Hepatocyte (in vitro differentiated cells): ENCODE results near the gene C11orf65. TPM values are rescaled to one million over a fixed set of nuclear protein-coding genes. Genes with fewer than 3 reads are reported as not detected.

ENCODE experiments used
- DNase-seq: peaks from one replicate; pipeline ENCODE4 v3.0.0-alpha.2; 2016; ENCODE audit warnings: low spot score
- H2AFZ ChIP-seq: fragments of 200-600 bp; sonication (generic); 2 replicates; pipeline ENCODE4 v1.6.0; 2016; ENCODE audit warnings: antibody characterized with exemption, mild to moderate bottlenecking
- H3K27ac ChIP-seq: fragments of 200-600 bp; sonication (generic); 2 replicates; pipeline ENCODE4 v1.5.1; 2016; ENCODE audit warnings: mild to moderate bottlenecking
- H3K27me3 ChIP-seq: fragments of 200-600 bp; sonication (generic); 2 replicates; pipeline ENCODE4 v1.6.1; 2016
- H3K36me3 ChIP-seq: fragments of 200-600 bp; sonication (generic); replicated peaks from 2 replicates; pipeline ENCODE4 v1.5.1; 2016; ENCODE audit warnings: low read depth; ENCODE audit not compliant: insufficient read depth
- H3K4me1 ChIP-seq: fragments of 200-600 bp; sonication (generic); 2 replicates; pipeline ENCODE4 v1.5.1; 2016; ENCODE audit warnings: mild to moderate bottlenecking, moderate library complexity; ENCODE audit not compliant: insufficient read depth
- H3K4me2 ChIP-seq: fragments of 200-600 bp; sonication (generic); 2 replicates; pipeline ENCODE4 v1.6.0; 2016
- H3K4me3 ChIP-seq: fragments of 200-600 bp; sonication (generic); 2 replicates; pipeline ENCODE4 v1.5.1; 2016; ENCODE audit warnings: mild to moderate bottlenecking
- H3K79me2 ChIP-seq: fragments of 200-600 bp; sonication (generic); 2 replicates; pipeline ENCODE4 v1.6.0; 2017; ENCODE audit warnings: mild to moderate bottlenecking
- H3K9me2 ChIP-seq: fragments of 200-600 bp; sonication (generic); replicated peaks from 2 replicates; pipeline ENCODE4 v1.6.0; 2017; ENCODE audit warnings: mild to moderate bottlenecking; ENCODE audit not compliant: insufficient read depth
- H3K9me3 ChIP-seq: fragments of 200-600 bp; sonication (generic); 2 replicates; pipeline ENCODE4 v1.5.1; 2016; ENCODE audit warnings: low read depth, mild to moderate bottlenecking
- H4K20me1 ChIP-seq: fragments of 200-600 bp; sonication (generic); 2 replicates; pipeline ENCODE4 v1.6.0; 2016; ENCODE audit warnings: mild to moderate bottlenecking; ENCODE audit not compliant: insufficient read depth, poor library complexity, severe bottlenecking
- CTCF ChIP-seq: fragments of 200-600 bp; sonication (generic); IDR thresholded peaks from 2 replicates; pipeline ENCODE4 v1.5.1; 2016; ENCODE audit warnings: antibody characterized with exemption, mild to moderate bottlenecking; ENCODE audit not compliant: poor library complexity
- EZH2 ChIP-seq: fragments of 200-600 bp; sonication (generic); IDR thresholded peaks from 2 replicates; pipeline ENCODE4 v1.6.1; 2016; ENCODE audit warnings: antibody characterized with exemption, mild to moderate bottlenecking, borderline replicate concordance
- EZH2phosphoT487 ChIP-seq: fragments of 200-600 bp; sonication (generic); IDR thresholded peaks from one replicate; pipeline ENCODE4 v1.6.1; 2018; ENCODE audit warnings: antibody characterized with exemption, mild to moderate bottlenecking, low read depth, moderate library complexity; ENCODE audit not compliant: unreplicated experiment, severe bottlenecking
- WGBS: methylation state at CpG from one replicate; pipeline ENCODE4 v1.1.6; 2016; ENCODE audit warnings: low lambda C conversion rate; ENCODE audit errors: missing lambda C conversion rate; 5-methylcytosine and 5-hydroxymethylcytosine counted together
- polyA plus RNA-seq: library from polyadenylated mRNA; unstranded; fragments of >200 nt; fragmentation: Nextera tagmentation; extraction: Ambion mirVana; gene quantifications from 2 replicates; pipeline ENCODE4 v1.2.1, GENCODE V29; 2016
- total RNA-seq: library from RNA; depleted of rRNA; stranded (reverse); fragments of >200 nt; gene quantifications from 2 replicates; pipeline ENCODE4 v1.2.3, GENCODE V29; 2014

C11orf65 gene
- total and polyA plus RNA-seq, 2 experiments from 2014 or later = 0.34 to 0.50 TPM

DNA sequence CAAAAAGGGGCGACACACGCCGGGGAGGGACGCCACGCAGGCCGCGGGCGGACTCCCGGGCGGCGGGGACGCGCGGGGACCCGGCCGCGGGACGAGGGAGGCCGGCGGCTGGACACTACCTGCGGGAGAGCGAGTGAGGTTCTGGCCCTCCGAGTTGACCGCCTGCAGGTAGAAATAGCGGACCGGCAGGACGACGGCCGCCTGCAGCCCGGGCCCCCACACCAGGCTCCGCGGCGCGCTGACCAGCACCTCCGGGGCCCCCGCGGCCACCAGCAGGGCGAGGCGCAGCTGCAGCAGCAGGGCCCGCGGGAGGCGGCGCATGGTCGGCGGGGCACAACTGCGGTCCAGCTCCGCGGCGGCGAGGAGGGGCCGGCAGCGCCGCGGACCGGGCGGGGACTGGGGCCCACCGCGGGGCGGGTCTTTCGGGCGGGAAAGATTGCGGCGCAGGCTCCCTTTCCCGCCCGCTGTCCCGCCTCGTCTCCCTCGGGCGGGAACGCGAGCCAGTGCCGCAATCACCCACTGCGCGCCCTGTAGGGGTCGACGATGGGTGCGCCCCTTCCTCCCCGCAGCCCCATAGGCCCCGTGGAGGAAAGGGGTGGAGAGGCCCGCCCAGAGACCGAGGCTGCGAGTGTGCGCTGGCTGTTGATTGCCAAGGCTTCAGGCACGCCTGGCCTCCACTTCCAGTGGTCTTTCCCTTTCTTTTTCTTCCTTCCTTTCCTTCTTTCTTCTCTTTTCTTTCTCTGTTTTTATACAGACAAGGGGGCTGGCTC is 30.9 kb upstream of the C11orf65 start, which contains the start of gene POGLUT3:
POGLUT3 (minus strand) TSS at position 339 of the 770 bp plus-strand sequence; CDS start at position 321, 18 bp downstream.
- Histone ChIP-seq H3K27me3 (no peaks in the 10 kb centered on the region), H3K79me2 (peaks cover 17% of the 10 kb centered on the region), H3K36me3 (no peaks in the 10 kb centered on the region), H3K9me3 (no peaks in the 10 kb centered on the region), H3K4me2 (peak within 1 kb of the TSS; percentile 77), H3K4me3 (peak within 1 kb of the TSS; percentile 25), H3K4me1 (peaks cover 14% of the 10 kb centered on the region), H4K20me1 (no peaks in the 10 kb centered on the region), H3K27ac (peak within 1 kb of the TSS; percentile 90), H2AFZ (peak within 1 kb of the TSS; percentile 71), H3K9me2 (no peaks in the 10 kb centered on the region)
- DNase-seq = peak; percentile 86
- no peak for TF ChIP-seq EZH2
- no peak for TF ChIP-seq CTCF
- no peak for TF ChIP-seq EZH2phosphoT487
- WGBS = 3% methylated on average over 45 of the region's 84 CpGs

DNA sequence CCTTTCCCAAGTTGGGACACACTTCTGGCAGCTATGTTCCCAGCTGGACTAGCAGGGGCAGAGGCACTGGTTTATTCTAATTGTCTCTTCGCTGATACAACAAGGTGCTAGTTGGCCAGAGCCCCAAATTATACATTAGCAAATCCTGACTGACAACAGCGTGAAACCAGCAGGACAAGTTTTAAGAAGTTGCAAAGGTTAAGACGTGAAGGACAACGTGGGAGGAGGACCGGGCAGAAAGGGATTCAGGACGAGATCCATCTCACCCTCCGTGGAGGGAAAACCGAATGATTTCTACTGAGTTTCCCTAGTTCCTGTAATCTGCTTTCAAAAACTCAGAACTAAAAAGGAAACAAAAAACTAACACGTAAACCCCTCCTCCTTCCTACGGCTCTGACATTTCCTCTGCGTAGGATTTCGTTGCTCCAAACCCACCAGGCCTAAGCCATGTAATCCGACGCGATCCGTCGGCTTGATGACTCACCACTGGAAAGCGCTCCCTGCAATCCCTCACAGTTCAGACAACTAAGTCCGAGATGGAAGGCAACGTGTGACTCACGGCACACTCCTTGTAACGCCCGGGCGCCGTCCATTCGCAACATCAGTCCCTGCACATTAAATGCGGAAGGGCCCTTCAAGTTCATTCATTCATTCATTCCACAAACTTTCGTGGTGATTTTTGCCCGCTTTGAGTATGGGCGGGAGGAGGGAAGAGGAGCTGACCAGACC is 30.2 kb upstream of the C11orf65 start:
- peak overlapping the region; percentile 25 for H3K4me3 ChIP-seq
- H3K79me2 ChIP-seq = peaks cover 17% of the 10 kb centered on the region
- H3K27me3 ChIP-seq = no peaks in the 10 kb centered on the region
- H4K20me1 ChIP-seq = no peaks in the 10 kb centered on the region
- DNase-seq = peak; percentile 96
- peak overlapping the region; percentile 90 for H3K27ac ChIP-seq
- TF ChIP-seq CTCF = no peak
- no peak for TF ChIP-seq EZH2phosphoT487
- TF ChIP-seq EZH2 = no peak
- peaks cover 14% of the 10 kb centered on the region for H3K4me1 ChIP-seq
- peak overlapping the region; percentile 77 for H3K4me2 ChIP-seq
- H3K9me3 ChIP-seq = no peaks in the 10 kb centered on the region
- 1% methylated on average over 30 of the region's 30 CpGs for WGBS
- H3K9me2 ChIP-seq = no peaks in the 10 kb centered on the region
- H3K36me3 ChIP-seq = no peaks in the 10 kb centered on the region
- H2AFZ ChIP-seq = peak overlapping the region; percentile 71

DNA sequence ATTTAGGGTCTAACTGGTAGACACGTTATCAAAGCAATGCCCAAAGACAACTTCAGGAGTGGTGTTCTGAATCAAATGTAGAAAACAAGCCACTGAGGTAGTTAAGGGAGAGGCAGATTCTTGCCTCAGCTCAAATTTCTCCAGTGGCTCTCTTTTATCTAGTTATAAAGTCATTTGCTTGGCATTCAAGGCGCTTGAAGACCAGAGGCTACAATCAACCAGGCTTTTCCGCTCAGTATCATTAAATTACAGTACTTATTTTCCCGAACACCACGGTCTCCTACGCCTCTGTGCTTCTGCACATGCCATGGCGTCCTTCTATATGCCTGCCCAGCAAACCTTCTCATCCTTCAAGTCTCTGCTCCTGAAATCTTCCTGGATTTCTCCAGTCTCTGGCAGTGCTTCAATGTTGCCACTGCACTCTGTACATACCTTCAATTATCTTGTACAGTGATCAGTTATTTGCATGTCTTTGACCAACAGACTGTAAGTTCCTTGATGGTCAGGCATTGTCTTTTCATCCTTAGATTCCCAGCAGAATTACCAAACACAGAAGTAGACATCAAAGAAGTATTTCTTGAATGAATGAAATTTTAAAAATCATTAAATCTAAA is 29.4 kb upstream of the C11orf65 start:
- no peaks in the 10 kb centered on the region for H3K36me3 ChIP-seq
- H3K79me2 ChIP-seq = peaks cover 17% of the 10 kb centered on the region
- H3K4me1 ChIP-seq = peaks cover 14% of the 10 kb centered on the region
- TF ChIP-seq EZH2 = no peak
- TF ChIP-seq CTCF = no peak
- no peak for TF ChIP-seq EZH2phosphoT487
- peak overlapping the region; percentile 49 for H2AFZ ChIP-seq
- H3K9me3 ChIP-seq = no peaks in the 10 kb centered on the region
- no peaks in the 10 kb centered on the region for H4K20me1 ChIP-seq
- WGBS = 45% methylated on average over 7 of the region's 7 CpGs
- no peaks in the 10 kb centered on the region for H3K9me2 ChIP-seq
- peak overlapping the region; percentile 90 for H3K27ac ChIP-seq
- H3K4me2 ChIP-seq = peak overlapping the region; percentile 77
- no peaks in the 10 kb centered on the region for H3K27me3 ChIP-seq
- peak overlapping the region; percentile 5 for H3K4me3 ChIP-seq
- peak; percentile 17 for DNase-seq
